HG03095 (cell line): ENCODE results near the gene CACNA1H.

Experiments used
- ATAC-seq: cut with Tn5 transposase; IDR thresholded peaks from one replicate; pipeline ENCODE4 v1.9.1; 2021; ENCODE audit warnings: moderate library complexity; ENCODE audit not compliant: unreplicated experiment

CACNA1H gene

DNA sequence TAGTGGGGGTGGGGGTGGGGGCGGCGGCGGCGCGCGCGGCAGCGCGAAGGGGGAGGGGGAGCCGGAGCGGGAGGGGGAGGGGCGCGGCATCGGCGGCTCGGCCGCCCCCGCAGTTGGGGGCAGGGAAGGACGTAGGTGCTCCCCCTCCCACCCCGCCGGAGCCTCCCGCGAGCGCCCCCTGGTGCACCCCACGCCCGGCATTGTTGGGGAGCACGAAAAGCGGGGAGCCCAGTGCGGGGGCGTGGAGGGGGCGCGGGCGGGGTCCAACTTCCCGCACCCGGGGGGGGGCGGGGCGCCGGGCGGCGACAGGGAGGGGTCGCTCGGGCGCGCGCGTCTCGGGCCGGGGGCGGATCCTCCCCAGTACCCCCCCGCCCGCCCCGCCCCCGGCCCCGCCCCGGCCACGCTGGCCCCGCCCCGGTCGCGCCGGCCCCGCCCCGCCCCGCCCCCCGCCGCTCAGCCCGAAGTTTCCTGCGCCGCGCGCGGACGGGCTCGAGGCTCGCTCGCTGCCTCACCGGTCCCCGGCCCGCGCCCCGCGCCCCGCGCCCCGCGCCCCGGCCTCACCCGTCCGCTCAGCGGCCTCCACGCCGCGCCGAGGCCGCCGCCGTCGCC, at the start of gene CACNA1H:
CACNA1H (plus strand) TSS at position 456 of the 609 bp plus-strand sequence. CDS start 632 bp downstream, outside the sequence.
- no peak for ATAC-seq

DNA sequence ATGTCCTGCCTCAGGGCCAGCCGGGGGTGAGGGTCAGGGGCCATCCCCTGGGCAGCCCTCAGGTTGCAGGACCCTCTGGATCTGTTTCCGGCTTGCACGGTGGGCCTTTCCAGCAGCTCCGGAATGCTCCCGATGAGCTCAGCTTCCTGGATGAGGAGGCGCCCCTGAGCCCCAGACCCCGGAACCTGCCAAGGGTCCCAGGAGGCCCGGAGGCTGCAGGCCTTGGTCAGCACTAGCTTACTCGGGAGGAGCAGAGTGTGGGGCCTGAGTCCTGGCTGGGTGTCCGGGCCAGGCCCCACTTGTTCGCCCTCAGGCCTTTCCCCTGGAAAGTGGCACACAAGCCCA, 49.3 kb upstream of the CACNA1H start:
- ATAC-seq = no peak

DNA sequence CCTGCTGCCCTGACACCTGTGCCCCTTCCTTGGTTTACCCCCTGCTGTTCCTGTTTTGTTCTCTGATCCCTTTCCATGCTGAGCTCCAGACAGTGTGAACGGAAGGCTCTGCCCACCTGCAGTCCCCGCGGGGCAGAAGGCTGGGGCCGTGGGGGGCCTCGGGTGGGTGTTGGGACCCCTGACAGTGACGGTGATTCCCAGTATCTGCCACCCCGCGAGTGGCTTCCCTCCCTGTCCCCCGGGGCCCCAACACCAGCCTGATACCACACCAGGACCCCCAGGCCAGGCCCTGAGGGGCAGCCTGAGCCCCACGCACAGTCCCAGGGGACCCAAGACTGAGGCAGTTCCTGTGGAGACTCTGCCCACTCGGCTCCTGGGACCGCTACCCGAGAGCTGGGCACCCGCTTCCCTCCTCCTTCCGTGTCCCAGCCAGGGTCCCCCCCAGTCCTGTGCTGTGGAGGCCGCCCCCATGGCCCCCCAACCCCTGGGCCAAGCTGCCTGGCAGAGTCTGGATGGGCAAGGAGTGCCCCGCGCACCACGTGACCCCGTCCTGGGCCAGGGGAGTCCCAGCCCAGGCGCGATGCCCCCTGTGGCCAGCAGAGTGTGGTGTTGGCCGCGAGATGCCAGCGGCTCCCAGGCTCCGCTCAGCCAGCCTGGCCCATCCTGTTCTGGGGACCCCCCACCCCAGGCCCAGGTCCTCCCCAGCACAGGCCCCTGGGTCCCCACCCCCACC, 46.9 kb upstream of the CACNA1H start:
- ATAC-seq = no peak

GRCh38 chr16:1106659-1107058, 46.2 kb upstream of the CACNA1H start:
- no peak for ATAC-seq

DNA sequence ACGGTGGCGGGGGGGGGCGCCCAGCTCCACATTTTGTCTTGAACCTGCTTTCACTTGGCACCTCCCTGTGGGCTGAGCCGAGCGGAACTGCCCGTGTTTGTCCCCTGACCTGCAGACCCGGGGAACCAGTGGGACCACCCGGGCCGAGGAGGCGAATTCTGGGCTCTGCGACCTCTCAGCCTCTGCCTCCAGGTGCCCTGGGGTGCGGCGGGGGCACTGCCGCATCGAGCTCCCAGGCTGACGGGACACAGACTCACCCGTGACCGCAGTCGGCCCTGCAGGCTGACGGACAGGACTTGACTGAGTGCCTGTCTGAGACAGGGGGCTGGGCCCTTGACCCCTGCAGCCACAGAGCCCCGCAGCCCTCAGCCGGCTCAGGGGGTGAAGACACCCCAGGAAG, 45.8 kb upstream of the CACNA1H start:
- no peak for ATAC-seq

GRCh38 chr16:1107731-1108130, 45.2 kb upstream of the CACNA1H start:
- ATAC-seq = no peak

- ATAC-seq = no peak
Observed at GRCh38 chr16:1108299-1109252, 44.3 kb upstream of the CACNA1H start.

- no peak for ATAC-seq
Observed at GRCh38 chr16:1109648-1110047, 43.3 kb upstream of the CACNA1H start.

GRCh38 chr16:1112506-1113184, 40.3 kb upstream of the CACNA1H start:
- ATAC-seq = no peak

DNA sequence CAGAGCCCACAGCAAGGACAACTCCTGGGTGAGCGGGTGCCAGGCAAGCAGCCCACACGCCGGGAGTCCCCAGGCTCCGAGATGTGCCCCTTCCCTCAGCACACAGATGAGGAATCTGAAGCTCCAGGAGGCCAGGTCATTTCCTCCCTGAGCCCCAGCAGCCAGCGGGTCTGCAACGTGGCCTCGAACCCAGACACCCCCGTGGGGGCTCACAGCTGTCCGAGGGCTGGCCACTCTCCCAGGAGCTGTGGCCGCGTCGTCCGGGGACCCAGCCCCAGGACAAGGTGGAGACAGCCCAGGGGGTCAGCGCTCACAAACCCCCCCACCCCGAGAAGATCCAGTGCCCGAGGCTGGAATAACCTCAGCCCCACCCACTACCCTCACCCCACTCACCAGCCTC, 39.4 kb upstream of the CACNA1H start:
- ATAC-seq = no peak

- no peak for ATAC-seq
Observed at GRCh38 chr16:1113889-1114526, 38.9 kb upstream of the CACNA1H start.

DNA sequence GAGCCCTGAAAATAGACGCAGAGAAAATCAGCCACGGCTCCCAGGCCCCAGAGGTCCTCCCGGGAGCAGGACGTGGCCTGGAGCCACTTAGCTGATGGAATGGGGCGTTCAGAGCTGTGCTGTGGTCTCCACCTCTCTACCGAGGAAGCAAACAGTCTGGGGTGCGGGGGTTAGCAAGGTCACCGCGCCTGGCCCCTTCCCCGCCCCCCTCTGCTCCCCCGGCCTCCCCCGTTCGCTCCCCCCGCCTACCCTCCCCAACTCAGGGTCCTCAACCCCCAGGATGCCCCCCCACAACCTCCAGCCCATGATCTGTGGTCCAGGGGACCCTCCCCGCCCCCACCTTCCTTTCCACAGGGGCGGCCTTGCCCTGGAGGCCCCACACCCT, 36.2 kb upstream of the CACNA1H start:
- no peak for ATAC-seq

GRCh38 chr16:1117176-1117900, 35.6 kb upstream of the CACNA1H start:
- no peak for ATAC-seq

DNA sequence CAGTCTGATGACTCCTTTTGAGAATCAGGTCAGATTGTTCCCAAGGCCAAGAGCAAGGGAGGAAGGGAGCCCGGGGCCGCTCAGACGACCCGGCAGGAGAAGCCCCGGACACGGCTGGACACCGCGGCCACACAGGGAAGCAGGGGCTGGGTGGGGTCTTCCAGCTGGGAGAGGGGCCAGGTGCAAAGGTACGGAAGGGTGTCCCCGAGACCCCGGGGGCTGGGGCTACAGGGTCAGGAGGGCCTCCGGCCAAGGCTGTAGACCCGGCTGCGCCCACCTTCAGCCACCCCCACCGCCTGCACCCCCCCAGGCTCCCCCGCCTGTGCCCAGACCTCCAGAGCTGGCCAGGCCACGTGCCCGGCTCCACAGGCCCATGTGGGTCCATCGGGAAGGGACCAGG, 35.0 kb upstream of the CACNA1H start:
- no peak for ATAC-seq

DNA sequence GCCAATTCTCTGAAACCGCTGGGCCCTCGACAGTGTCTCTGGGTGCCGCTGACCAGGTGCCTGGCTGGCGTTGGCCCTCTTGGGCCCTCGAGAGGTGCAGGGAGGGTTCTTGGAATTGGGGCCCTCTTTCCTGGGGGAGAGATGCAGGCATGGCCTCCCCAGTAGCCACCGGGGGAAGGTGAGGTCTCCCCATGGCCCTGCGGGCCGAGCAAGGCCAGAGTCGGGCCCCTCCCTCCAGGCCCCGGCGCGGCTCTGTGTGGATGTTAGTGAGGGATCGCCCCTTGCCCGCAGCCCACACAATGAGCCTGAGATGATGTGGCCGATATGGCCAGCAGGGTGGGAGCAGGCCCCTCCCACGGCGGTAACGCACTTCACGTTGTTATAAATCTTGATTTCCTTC, 33.8 kb upstream of the CACNA1H start:
- ATAC-seq = no peak

- no peak for ATAC-seq
Observed at GRCh38 chr16:1119766-1120576, 32.9 kb upstream of the CACNA1H start.

GRCh38 chr16:1120577-1120941, 32.3 kb upstream of the CACNA1H start:
- ATAC-seq = no peak

- ATAC-seq = no peak
Observed at GRCh38 chr16:1121009-1121408, 31.9 kb upstream of the CACNA1H start.
